ENCODE measurements around the gene LMO1. TPM values are rescaled to one million over a fixed set of nuclear protein-coding genes. Genes with fewer than 3 reads are reported as not detected.

LMO1 gene
- total and polyA plus RNA-seq, 2 of the 13 experiments (the other 11 are each of a cell fraction or from before 2014, with no cell fraction given): not detected

- no peak for TF ChIP-seq ZNF558 (CRISPR knock-in tag; IDR thresholded peaks at IDR 0.05; ENCODE audit: borderline replicate concordance)
- TF ChIP-seq ZNF138 (CRISPR knock-in tag; IDR thresholded peaks at IDR 0.05; ENCODE audit: low read depth): no peak
- TF ChIP-seq KMT2A (CRISPR knock-in tag; IDR thresholded peaks at IDR 0.05): no peak
- no peak for TF ChIP-seq DRAP1 (CRISPR knock-in tag; IDR thresholded peaks at IDR 0.05)
Measured at GRCh38 chr11:8307601-8308000, 43.9 kb upstream of the LMO1 start (continued).

DNA sequence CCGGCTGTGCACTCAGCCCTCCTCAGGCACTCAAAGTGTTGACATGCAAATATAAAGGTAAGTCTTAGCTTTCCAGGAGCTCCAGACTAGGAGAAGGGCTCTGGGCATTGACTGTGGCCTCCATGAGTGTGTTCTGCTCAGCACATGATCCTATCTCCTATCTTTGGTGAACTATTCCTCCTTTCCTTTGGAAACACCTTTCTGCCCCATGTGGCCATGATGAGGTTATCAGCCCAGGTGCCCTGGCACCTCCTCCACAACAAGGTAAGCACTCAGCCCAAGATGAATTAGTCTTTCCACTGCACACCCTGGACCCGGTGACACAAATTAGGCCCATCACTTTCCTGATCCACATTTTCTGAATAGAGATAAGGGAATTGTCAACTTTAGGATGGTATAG, 37.9 kb upstream of the LMO1 start:
- Histone ChIP-seq H3K27ac (ENCODE audit: extremely low read length, insufficient read depth, low read length) (no peak overlapping the region), H3K4me3 (replicated peaks in 1 of 3; ENCODE audit: insufficient read depth in 1 of 3, low read depth in 2 of 3, low read length in 3 of 3) (no peak overlapping the region), H3K4me2 (ENCODE audit: low read depth, low read length) (no peak overlapping the region), H3K9me3 (ENCODE audit: low read length) (no peaks in the 10 kb centered on the region), H3K4me1 (ENCODE audit: insufficient read depth, low read length) (no peaks in the 10 kb centered on the region), H4K20me1 (ENCODE audit: insufficient read depth, low read length) (no peaks in the 10 kb centered on the region), H2AFZ (ENCODE audit: low read length) (no peak overlapping the region), H3K27me3 (ENCODE audit: control insufficient read depth in 1 of 2, insufficient read depth in 2 of 2, low read length in 2 of 2) (no peaks in the 10 kb centered on the region; a peak in 1 of 5 replicates), H3K79me2 (ENCODE audit: insufficient read depth, low read length) (no peaks in the 10 kb centered on the region), H3K36me3 (replicated peaks in 1 of 2; ENCODE audit: control insufficient read depth in 1 of 2, insufficient read depth in 2 of 2, low read length in 2 of 2) (no peaks in the 10 kb centered on the region), H3K9ac (ENCODE audit: insufficient read depth, low read depth, low read length) (no peak overlapping the region)
- DNase-seq (ENCODE audit: low spot score): no peak
- in situ Hi-C loops (cut with HindIII; ENCODE audit: extremely low pct_ligation_motif_present, low pct_unique_long_range_greater_than_20kb) (no loop called here), intact Hi-C loops (cut with micrococcal nuclease; ENCODE audit: unreplicated experiment) (no loop called here)
- no TSS peak for BruUV-seq (replicated peaks)
- WGBS (ENCODE audit: low lambda C conversion rate): 0% methylated on average over 2 of the region's 2 CpGs
- ATAC-seq: no peak
- ChIA-PET CTCF (ENCODE audit: low intra/inter-chr PET ratio, low total read pairs) (no interaction called here), POLR2A (no interaction called here)
- TF ChIP-seq CENPX (CRISPR knock-in tag; IDR thresholded peaks at IDR 0.05) (no peak), ZNF33B (CRISPR knock-in tag; IDR thresholded peaks at IDR 0.05) (no peak)
- no peak for FAIRE-seq

Data from HepG2 (cell line).